IMR-90 (cell line): Measurements from ENCODE around the gene CTNNA2. TPM values are rescaled to one million over a fixed set of nuclear protein-coding genes. Genes with fewer than 3 reads are reported as not detected.

Source experiments
- ATAC-seq: fragments of 200-7000 bp; cut with Tn5 transposase; 2 replicates; pipeline ENCODE4 v1.9.1; 2020; ENCODE audit warnings: low read depth, mild to moderate bottlenecking, moderate library complexity
- BruUV-seq: library from RNA; stranded (reverse); fragments of 400-500 nt; replicated peaks from 2 replicates; lab custom pipeline; 2021; lab: Mats Ljungman, UMichigan
- CTCF ChIA-PET: fragments of 300-600 bp; formaldehyde crosslinking; extraction: SDS; loops from one replicate; lab custom pipeline; 2021; ENCODE audit warnings: antibody characterized with exemption; lab: Yijun Ruan, JAX
- POLR2A ChIA-PET: fragments of 300-600 bp; sonication (Branson Sonifier 250); formaldehyde crosslinking; loops from one replicate; lab custom pipeline; 2022; ENCODE audit warnings: antibody characterized with exemption; ENCODE audit not compliant: unreplicated experiment; lab: Charles Lee
- DNase-seq: peaks from one replicate; pipeline ENCODE4 v3.0.0; 2013
- H2AFZ ChIP-seq: replicated peaks from 2 replicates; pipeline ENCODE3; 2013; ENCODE audit warnings: low read length, mild to moderate bottlenecking; ENCODE audit not compliant: poor library complexity
- H2AK5ac ChIP-seq: 2 replicates; pipeline ENCODE4 v1.6.1; 2013; ENCODE audit warnings: low read depth, low read length, inconsistent platforms
- H2AK9ac ChIP-seq: replicated peaks from 2 replicates; pipeline ENCODE3; 2013; ENCODE audit warnings: mild to moderate bottlenecking, low read depth, low read length, moderate library complexity; ENCODE audit not compliant: poor library complexity
- H2BK120ac ChIP-seq: 2 replicates; pipeline ENCODE4 v1.6.1; 2013; ENCODE audit warnings: low read depth, low read length, inconsistent platforms
- H2BK15ac ChIP-seq: 3 replicates; pipeline ENCODE4 v1.6.1; 2013; ENCODE audit warnings: low read depth, low read length, inconsistent platforms
- H2BK20ac ChIP-seq: 2 replicates; pipeline ENCODE4 v1.6.1; 2013; ENCODE audit warnings: low read depth, mild to moderate bottlenecking, inconsistent platforms, low read length, moderate library complexity
- H2BK5ac ChIP-seq: 2 replicates; pipeline ENCODE4 v1.6.1; 2013; ENCODE audit warnings: mild to moderate bottlenecking, low read depth, low read length, inconsistent platforms; ENCODE audit not compliant: poor library complexity, severe bottlenecking
- H3K14ac ChIP-seq: replicated peaks from 2 replicates; pipeline ENCODE4 v1.6.1; 2013; ENCODE audit warnings: low read depth, low read length, inconsistent platforms
- H3K18ac ChIP-seq: 2 replicates; pipeline ENCODE4 v1.6.1; 2013; ENCODE audit warnings: low read depth, low read length, control low read depth
- H3K23ac ChIP-seq: 2 replicates; pipeline ENCODE4 v1.6.1; 2013; ENCODE audit warnings: low read depth, low read length, inconsistent platforms
- H3K27ac ChIP-seq: 2 replicates; pipeline ENCODE4 v1.5.1; 2013; ENCODE audit warnings: mild to moderate bottlenecking, control low read depth, low read length; ENCODE audit not compliant: insufficient read depth
- H3K27me3 ChIP-seq: 2 replicates; pipeline ENCODE4 v1.6.1; 2013; ENCODE audit warnings: low read length; ENCODE audit not compliant: control insufficient read depth, insufficient read depth
- H3K36me3 ChIP-seq: 2 replicates; pipeline ENCODE4 v1.6.1; 2013; ENCODE audit warnings: low read length, mixed read lengths; ENCODE audit not compliant: control insufficient read depth, insufficient read depth
- H3K4ac ChIP-seq: 2 replicates; pipeline ENCODE4 v1.6.1; 2013; ENCODE audit warnings: low read depth, low read length, inconsistent platforms
- H3K4me1 ChIP-seq: 2 replicates; pipeline ENCODE4 v1.6.1; 2013; ENCODE audit warnings: low read length, mixed read lengths; ENCODE audit not compliant: control insufficient read depth, insufficient read depth
- H3K4me2 ChIP-seq: 2 replicates; pipeline ENCODE4 v1.6.1; 2013; ENCODE audit warnings: low read depth, mild to moderate bottlenecking, control low read depth, low read length, moderate library complexity
- H3K4me3 ChIP-seq: 2 replicates; pipeline ENCODE4 v1.5.1; 2013; ENCODE audit warnings: low read depth, mild to moderate bottlenecking, control low read depth, low read length, moderate library complexity; ENCODE audit not compliant: insufficient read depth
- H3K56ac ChIP-seq: 2 replicates; pipeline ENCODE4 v1.6.1; 2013; ENCODE audit warnings: low read length, inconsistent platforms; ENCODE audit not compliant: insufficient read depth; ENCODE audit errors: extremely low read depth
- H3K79me1 ChIP-seq, 2 experiments: 2 replicates each; pipeline ENCODE4 v1.6.1; 2013; ENCODE audit warnings: low read length in 2 of 2, inconsistent platforms in 1 of 2, low read depth in 1 of 2
- H3K9ac ChIP-seq: 2 replicates; pipeline ENCODE4 v1.6.1; 2013; ENCODE audit warnings: low read depth, low read length, control low read depth
- H3K9me1 ChIP-seq: 2 replicates; pipeline ENCODE4 v1.6.1; 2013; ENCODE audit warnings: low read length, inconsistent platforms; ENCODE audit not compliant: insufficient read depth
- H3K9me3 ChIP-seq: 2 replicates; pipeline ENCODE4 v1.6.1; 2013; ENCODE audit warnings: low read length; ENCODE audit not compliant: control insufficient read depth, insufficient read depth
- H4K20me1 ChIP-seq: 2 replicates; pipeline ENCODE4 v1.6.1; 2013; ENCODE audit warnings: low read length, inconsistent platforms; ENCODE audit not compliant: insufficient read depth
- H4K5ac ChIP-seq: 2 replicates; pipeline ENCODE4 v1.6.1; 2013; ENCODE audit warnings: mild to moderate bottlenecking, low read depth, low read length, control low read depth
- H4K8ac ChIP-seq, 2 experiments: 2 replicates each; pipeline ENCODE4 v1.6.1; 2013; ENCODE audit warnings: low read depth in 2 of 2, low read length in 2 of 2, control low read depth in 1 of 2, inconsistent platforms in 1 of 2
- H4K91ac ChIP-seq: 2 replicates; pipeline ENCODE4 v1.6.1; 2013; ENCODE audit warnings: low read depth, low read length, inconsistent platforms; ENCODE audit not compliant: insufficient read depth
- CHD1 ChIP-seq: IDR thresholded peaks from 2 replicates; pipeline ENCODE4 v1.6.1; 2012; ENCODE audit warnings: low read depth, low read length, improper control_type of control experiment
- FOS ChIP-seq: fragments of 150-350 bp; IDR thresholded peaks from 2 replicates; pipeline ENCODE4 v1.6.1; 2016; ENCODE audit warnings: low read depth, low read length
- RAD21 ChIP-seq: IDR thresholded peaks from 2 replicates; pipeline ENCODE4 v1.6.1; 2012; ENCODE audit warnings: low read length, improper control_type of control experiment
- RFX5 ChIP-seq: IDR thresholded peaks from 2 replicates; pipeline ENCODE4 v1.8.0; 2012; ENCODE audit warnings: low read depth, mild to moderate bottlenecking, low read length, moderate library complexity
- SMC3 ChIP-seq: fragments of 150-350 bp; IDR thresholded peaks from 2 replicates; pipeline ENCODE4 v1.6.1; 2016; ENCODE audit warnings: low read depth, mild to moderate bottlenecking, antibody characterized with exemption, low read length, moderate library complexity
- WGBS, 2 experiments: methylation state at CpG; one replicate each; pipeline versions ENCODE4 v1.1.5 to v1.1.7; 2013; ENCODE audit warnings: missing lambda C conversion rate in 2 of 2; ENCODE audit not compliant: insufficient read length in 1 of 2; ENCODE audit errors: extremely low coverage in 2 of 2; 5-methylcytosine and 5-hydroxymethylcytosine counted together
- dilution Hi-C: fragments of 300-500 bp; cut with HindIII; formaldehyde crosslinking; loops from one replicate; pipeline ENCODE4 v1.14.3; 2018; ENCODE audit warnings: low sequenced_read_pairs; ENCODE audit not compliant: unreplicated experiment
- in situ Hi-C: fragments of 300-500 bp; cut with MboI; formaldehyde crosslinking; loops from 3 replicates; pipeline ENCODE4 v1.14.3; 2019; ENCODE audit warnings: low sequenced_read_pairs, inconsistent platforms, mixed read lengths
- intact Hi-C: fragments of 100-400 bp; cut with micrococcal nuclease; formaldehyde crosslinking; loops from 2 replicates; pipeline ENCODE4 v1.10.0; 2022
- polyA plus RNA-seq, 3 experiments: library from polyadenylated mRNA; depleted of rRNA; stranded (reverse); fragments of >200 nt; gene quantifications; 2 replicates each; pipeline ENCODE4 v1.2.3, GENCODE V29; 2012; ENCODE audit warnings: low replicate concordance in 1 of 3
- total RNA-seq: library from RNA; depleted of rRNA; stranded (reverse); fragments of >200 nt; gene quantifications from 2 replicates; pipeline ENCODE4 v1.2.3, GENCODE V29; 2012
- TF ChIP-seq, protein P1 (sequence below): fragments of 150-350 bp; IDR thresholded peaks from 2 replicates; pipeline ENCODE4 v1.6.1; 2017; ENCODE audit warnings: mild to moderate bottlenecking, antibody characterized with exemption, low read length, low read depth
- TF ChIP-seq, protein P2 (sequence below): fragments of 150-350 bp; IDR thresholded peaks from 2 replicates; pipeline ENCODE4 v1.6.1; 2016; ENCODE audit warnings: low read depth, mild to moderate bottlenecking, low read length, moderate library complexity, borderline replicate concordance

CTNNA2 gene
- total and polyA plus RNA-seq, 2 of the 4 experiments (the other 2 are of a cell fraction): not detected

DNA sequence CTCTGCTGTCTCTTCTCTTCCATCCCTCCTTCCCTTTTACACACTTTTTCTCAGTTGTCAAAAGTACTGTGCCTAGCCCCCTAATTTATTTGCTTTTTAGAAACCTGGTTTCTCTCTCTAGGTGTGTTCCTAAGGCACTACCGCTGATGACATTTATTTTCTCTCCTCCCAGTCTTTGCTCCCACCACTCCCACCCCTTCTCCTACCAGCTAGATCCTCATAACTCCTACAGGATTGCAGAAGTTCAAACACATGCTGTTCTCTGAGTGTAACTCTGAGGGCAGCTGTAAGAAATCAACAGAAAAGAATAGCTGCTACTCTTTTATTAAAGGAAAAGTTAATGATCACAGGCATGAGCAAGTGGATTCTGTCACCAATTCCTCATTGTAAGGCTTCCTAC, 814.0 kb downstream of the CTNNA2 start:
- WGBS, 2 experiments: no CpG with 5 or more reads among the region's 1 CpG
- in situ Hi-C loops (loop anchor here (10.0 kb wide), 1 partner anchor 178 kb away; no protein-coding TSS in a partner anchor), dilution Hi-C loops (no loop called here), intact Hi-C loops (loop anchor here (1.0 to 10.0 kb wide), 2 partner anchors 172 to 392 kb away; no protein-coding TSS in a partner anchor)
- Histone ChIP-seq H3K18ac (no peak overlapping the region), H3K14ac (no peak overlapping the region), H4K91ac (no peak overlapping the region), H4K8ac (no peak overlapping the region), H4K20me1 (no peaks in the 10 kb centered on the region), H3K36me3 (no peaks in the 10 kb centered on the region), H2AK9ac (no peak overlapping the region), H3K79me1 (no peaks in the 10 kb centered on the region), H4K5ac (no peak overlapping the region), H2BK5ac (no peak overlapping the region), H2BK15ac (no peak overlapping the region), H3K56ac (no peak overlapping the region), H3K27me3 (peaks cover 11% of the 10 kb centered on the region; the same call in 1 of the 2 replicates), H2BK20ac (no peak overlapping the region), H3K23ac (no peak overlapping the region), H3K9me1 (no peaks in the 10 kb centered on the region), H3K4ac (no peak overlapping the region), H3K9me3 (no peaks in the 10 kb centered on the region), H3K4me1 (no peaks in the 10 kb centered on the region), H3K9ac (no peak overlapping the region), H2BK120ac (no peak overlapping the region), H2AFZ (no peak overlapping the region), H2AK5ac (no peak overlapping the region), H3K27ac (no peak overlapping the region), H3K4me3 (no peak overlapping the region), H3K4me2 (no peak overlapping the region)
- ChIA-PET POLR2A (no interaction called here), CTCF (no interaction called here)
- TF ChIP-seq, protein P1, sequence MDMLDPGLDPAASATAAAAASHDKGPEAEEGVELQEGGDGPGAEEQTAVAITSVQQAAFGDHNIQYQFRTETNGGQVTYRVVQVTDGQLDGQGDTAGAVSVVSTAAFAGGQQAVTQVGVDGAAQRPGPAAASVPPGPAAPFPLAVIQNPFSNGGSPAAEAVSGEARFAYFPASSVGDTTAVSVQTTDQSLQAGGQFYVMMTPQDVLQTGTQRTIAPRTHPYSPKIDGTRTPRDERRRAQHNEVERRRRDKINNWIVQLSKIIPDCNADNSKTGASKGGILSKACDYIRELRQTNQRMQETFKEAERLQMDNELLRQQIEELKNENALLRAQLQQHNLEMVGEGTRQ: no peak
- TF ChIP-seq, protein P2, sequence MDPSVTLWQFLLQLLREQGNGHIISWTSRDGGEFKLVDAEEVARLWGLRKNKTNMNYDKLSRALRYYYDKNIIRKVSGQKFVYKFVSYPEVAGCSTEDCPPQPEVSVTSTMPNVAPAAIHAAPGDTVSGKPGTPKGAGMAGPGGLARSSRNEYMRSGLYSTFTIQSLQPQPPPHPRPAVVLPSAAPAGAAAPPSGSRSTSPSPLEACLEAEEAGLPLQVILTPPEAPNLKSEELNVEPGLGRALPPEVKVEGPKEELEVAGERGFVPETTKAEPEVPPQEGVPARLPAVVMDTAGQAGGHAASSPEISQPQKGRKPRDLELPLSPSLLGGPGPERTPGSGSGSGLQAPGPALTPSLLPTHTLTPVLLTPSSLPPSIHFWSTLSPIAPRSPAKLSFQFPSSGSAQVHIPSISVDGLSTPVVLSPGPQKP: no peak
- TF ChIP-seq RAD21 (no peak), RFX5 (no peak), CHD1 (no peak), SMC3 (no peak), FOS (no peak)
- no peak for ATAC-seq
- no TSS peak for BruUV-seq
- DNase-seq: no peak
